ENCODE data around the gene RAI14. TPM values are rescaled to one million over a fixed set of nuclear protein-coding genes. Genes with fewer than 3 reads are reported as not detected.

The RAI14 gene
- total RNA-seq, 1 donor from 2014 or later, result 30.7 TPM

DNA sequence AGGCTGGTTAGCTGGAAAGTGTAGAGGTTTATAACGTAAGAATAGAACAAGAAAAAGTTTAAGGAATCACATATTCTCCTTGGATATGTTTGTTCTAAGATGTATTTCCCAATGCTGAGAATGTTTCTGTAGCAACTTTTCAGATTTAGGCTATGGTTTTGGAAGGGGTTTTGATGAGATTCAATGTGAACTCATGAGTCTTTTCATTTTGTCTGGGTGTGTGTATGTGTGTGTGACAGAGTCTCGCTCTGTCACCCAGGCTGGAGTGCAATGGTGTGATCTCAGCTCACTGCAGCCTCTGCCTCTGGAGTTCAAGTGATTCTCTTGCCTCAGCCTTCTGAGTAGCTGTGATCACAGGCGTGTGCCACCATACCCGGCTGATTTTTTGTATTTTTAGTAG is 38.6 kb downstream of the RAI14 start:
- no peaks in the 10 kb centered on the region for H3K27me3 ChIP-seq
- intact Hi-C loops (cut with DNase I), result loop anchor here (2.0 kb wide), 1 partner anchor 40 kb away; no protein-coding TSS in a partner anchor
- no peak for DNase-seq (ENCODE audit: extremely low spot score in 2 of 2)
- H3K9me3 ChIP-seq, result no peaks in the 10 kb centered on the region
- no peaks in the 10 kb centered on the region for H3K36me3 ChIP-seq
- peak overlapping the region; percentile 42 for H3K27ac ChIP-seq
- no peak for TF ChIP-seq POLR2AphosphoS5 (IDR thresholded peaks at IDR 0.05; ENCODE audit: insufficient read depth in 1 of 2, low read depth in 1 of 2)
- no peak for TF ChIP-seq POLR2A (IDR thresholded peaks at IDR 0.05)
- TF ChIP-seq CTCF (IDR thresholded peaks at IDR 0.05), result no peak
- peaks cover 49% of the 10 kb centered on the region for H3K4me1 ChIP-seq
- H3K4me3 ChIP-seq, result no peak overlapping the region

DNA sequence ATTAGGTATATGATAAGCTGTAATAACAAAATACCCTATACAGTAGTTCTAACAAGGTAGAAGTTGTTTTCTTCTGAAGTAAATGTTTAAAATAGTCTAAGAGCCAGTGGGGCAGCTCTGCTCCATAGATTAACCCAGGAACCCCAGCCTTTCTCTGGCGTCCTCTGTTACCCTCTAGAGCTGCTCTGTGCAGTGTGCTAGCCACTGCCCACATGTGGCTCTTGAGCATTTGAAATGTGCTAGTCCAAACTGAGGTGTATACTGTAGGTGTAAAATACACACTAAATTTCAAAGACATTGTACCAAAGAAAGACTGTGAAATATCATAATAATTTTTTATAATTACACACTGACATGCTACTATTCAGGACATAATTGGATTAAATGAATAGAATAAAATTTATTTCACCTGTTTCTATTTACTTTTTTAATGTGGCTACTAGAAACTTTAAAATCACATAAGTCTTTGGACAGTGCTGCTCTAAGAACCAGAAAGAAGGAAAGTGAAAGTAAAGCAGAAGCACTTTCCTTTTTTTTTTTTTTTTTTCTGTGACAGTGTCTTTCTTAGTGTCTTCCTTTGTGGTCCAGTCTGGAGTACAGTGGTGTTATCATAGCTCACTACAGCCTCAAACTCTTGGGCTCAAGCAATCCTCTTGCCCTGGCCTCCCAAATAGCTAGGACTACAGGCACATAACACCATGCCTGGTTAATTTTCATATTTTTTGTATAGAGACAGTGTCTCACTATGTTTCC is 39.3 kb downstream of the RAI14 start:
- Histone ChIP-seq H3K27ac (peak overlapping the region; percentile 42), H3K9me3 (no peaks in the 10 kb centered on the region), H3K27me3 (no peaks in the 10 kb centered on the region), H3K36me3 (no peaks in the 10 kb centered on the region), H3K4me1 (peaks cover 57% of the 10 kb centered on the region), H3K4me3 (no peak overlapping the region)
- DNase-seq (ENCODE audit: extremely low spot score in 2 of 2), result no peak
- TF ChIP-seq POLR2AphosphoS5 (IDR thresholded peaks at IDR 0.05; ENCODE audit: insufficient read depth in 1 of 2, low read depth in 1 of 2) (no peak), CTCF (IDR thresholded peaks at IDR 0.05) (no peak), POLR2A (IDR thresholded peaks at IDR 0.05) (no peak)
- intact Hi-C loops (cut with DNase I), result loop anchor here (2.0 kb wide), 1 partner anchor 41 kb away; no protein-coding TSS in a partner anchor

GRCh38 chr5:34697308-34698108 is 41.4 kb downstream of the RAI14 start:
- intact Hi-C loops (cut with DNase I), result no loop called here
- Histone ChIP-seq H3K9me3 (no peaks in the 10 kb centered on the region), H3K36me3 (no peaks in the 10 kb centered on the region), H3K27ac (no peak overlapping the region), H3K4me3 (no peak overlapping the region), H3K4me1 (peaks cover 65% of the 10 kb centered on the region), H3K27me3 (no peaks in the 10 kb centered on the region)
- TF ChIP-seq POLR2A (IDR thresholded peaks at IDR 0.05), result no peak
- TF ChIP-seq CTCF (IDR thresholded peaks at IDR 0.05), result no peak
- no peak for TF ChIP-seq POLR2AphosphoS5 (IDR thresholded peaks at IDR 0.05; ENCODE audit: insufficient read depth in 1 of 2, low read depth in 1 of 2)
- no peak for DNase-seq (ENCODE audit: extremely low spot score in 2 of 2)

DNA sequence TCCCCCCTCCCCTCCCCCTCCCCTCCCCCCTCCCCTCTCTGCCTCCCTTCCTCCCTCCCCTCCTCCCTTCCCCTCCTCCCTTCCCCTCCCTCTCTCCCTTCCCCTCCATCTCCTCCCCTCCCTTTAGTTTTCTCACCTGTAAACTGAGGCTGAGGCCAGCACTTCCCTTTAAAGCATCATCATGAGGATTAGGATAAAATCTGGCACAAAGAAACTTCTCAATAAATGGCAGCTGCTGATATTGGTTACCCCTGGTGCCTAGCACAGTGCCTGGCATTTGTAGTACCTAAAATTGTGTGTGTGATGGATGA is 41.9 kb downstream of the RAI14 start:
- H3K27ac ChIP-seq, result no peak overlapping the region
- H3K4me1 ChIP-seq, result peaks cover 70% of the 10 kb centered on the region
- no peak overlapping the region for H3K4me3 ChIP-seq
- no peak for DNase-seq (ENCODE audit: extremely low spot score in 2 of 2)
- TF ChIP-seq POLR2A (IDR thresholded peaks at IDR 0.05), result no peak
- TF ChIP-seq CTCF (IDR thresholded peaks at IDR 0.05), result no peak
- TF ChIP-seq POLR2AphosphoS5 (IDR thresholded peaks at IDR 0.05; ENCODE audit: insufficient read depth in 1 of 2, low read depth in 1 of 2), result no peak
- no peaks in the 10 kb centered on the region for H3K27me3 ChIP-seq
- no peaks in the 10 kb centered on the region for H3K36me3 ChIP-seq
- no peaks in the 10 kb centered on the region for H3K9me3 ChIP-seq
- intact Hi-C loops (cut with DNase I), result no loop called here

DNA sequence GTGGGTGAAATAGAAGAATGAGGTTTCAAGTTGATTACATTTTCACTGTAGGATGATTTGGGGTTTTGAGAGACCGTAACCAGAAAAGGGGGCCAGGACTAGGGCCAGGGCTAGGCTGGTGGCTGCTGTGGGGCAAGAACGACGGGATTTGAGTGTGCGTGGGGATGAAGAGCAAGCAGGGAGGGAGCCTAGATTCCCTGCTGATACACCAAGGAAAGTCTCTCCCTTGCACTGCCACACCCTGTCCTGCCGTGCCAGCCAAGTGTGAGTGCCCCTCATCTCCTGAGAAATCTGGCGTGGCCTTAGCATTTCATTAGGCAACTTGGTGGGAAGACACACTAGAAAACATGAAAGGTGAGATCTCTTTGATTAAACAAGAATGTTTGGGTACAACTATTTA is 42.6 kb downstream of the RAI14 start:
- peaks cover 70% of the 10 kb centered on the region for H3K4me1 ChIP-seq
- intact Hi-C loops (cut with DNase I), result no loop called here

More for the DNA sequence above, 42.6 kb downstream of the RAI14 start:
- H3K9me3 ChIP-seq, result no peaks in the 10 kb centered on the region
- no peak for DNase-seq (ENCODE audit: extremely low spot score in 2 of 2)
- no peak overlapping the region for H3K4me3 ChIP-seq
- TF ChIP-seq CTCF (IDR thresholded peaks at IDR 0.05) (no peak), POLR2A (IDR thresholded peaks at IDR 0.05) (no peak)
- H3K27ac ChIP-seq, result no peak overlapping the region
- no peaks in the 10 kb centered on the region for H3K36me3 ChIP-seq
- H3K27me3 ChIP-seq, result no peaks in the 10 kb centered on the region

Measured in vagina (tissue), 2 donors.